Coronary artery (tissue), 2 donors: ENCODE measurements around the gene PRRG3.

Experiments
- DNase-seq: peaks from one replicate; pipeline ENCODE4 v3.0.0-alpha.2; 2017; ENCODE audit warnings: low spot score
- H3K27ac ChIP-seq, 2 donors: fragments of 200-600 bp; sonication (generic); one replicate each; pipeline ENCODE4 v1.5.1; 2016 to 2019
- H3K4me3 ChIP-seq: fragments of 200-600 bp; sonication (generic); 2 replicates; pipeline ENCODE4 v1.5.1; 2016; ENCODE audit warnings: mild to moderate bottlenecking, moderate library complexity
- TF ChIP-seq, protein P1 (sequence below): fragments of 200-600 bp; sonication (generic); IDR thresholded peaks from one replicate; pipeline ENCODE4 v1.5.1; 2019; ENCODE audit warnings: antibody characterized with exemption

Gene PRRG3

DNA sequence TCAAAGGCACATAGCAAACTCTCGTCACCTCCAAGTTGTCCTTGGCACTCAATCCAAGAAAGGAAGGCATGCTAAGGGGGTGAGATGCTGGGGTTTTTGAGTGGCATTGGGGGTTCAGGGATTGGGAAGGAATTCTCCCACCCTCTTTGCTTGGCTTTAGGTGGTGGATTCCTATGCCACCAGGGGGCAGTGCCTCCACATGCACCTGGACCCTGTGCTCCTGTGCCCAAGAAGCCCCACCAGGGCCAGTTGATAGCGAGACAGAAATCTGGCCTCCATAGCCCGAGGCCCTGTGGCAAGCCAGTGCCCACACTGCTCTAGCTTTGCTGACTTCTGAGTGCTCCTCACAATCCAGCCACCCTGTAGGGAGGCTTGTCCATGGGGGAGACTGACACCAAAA, 18.6 kb downstream of the PRRG3 start:
- TF ChIP-seq, protein P1, sequence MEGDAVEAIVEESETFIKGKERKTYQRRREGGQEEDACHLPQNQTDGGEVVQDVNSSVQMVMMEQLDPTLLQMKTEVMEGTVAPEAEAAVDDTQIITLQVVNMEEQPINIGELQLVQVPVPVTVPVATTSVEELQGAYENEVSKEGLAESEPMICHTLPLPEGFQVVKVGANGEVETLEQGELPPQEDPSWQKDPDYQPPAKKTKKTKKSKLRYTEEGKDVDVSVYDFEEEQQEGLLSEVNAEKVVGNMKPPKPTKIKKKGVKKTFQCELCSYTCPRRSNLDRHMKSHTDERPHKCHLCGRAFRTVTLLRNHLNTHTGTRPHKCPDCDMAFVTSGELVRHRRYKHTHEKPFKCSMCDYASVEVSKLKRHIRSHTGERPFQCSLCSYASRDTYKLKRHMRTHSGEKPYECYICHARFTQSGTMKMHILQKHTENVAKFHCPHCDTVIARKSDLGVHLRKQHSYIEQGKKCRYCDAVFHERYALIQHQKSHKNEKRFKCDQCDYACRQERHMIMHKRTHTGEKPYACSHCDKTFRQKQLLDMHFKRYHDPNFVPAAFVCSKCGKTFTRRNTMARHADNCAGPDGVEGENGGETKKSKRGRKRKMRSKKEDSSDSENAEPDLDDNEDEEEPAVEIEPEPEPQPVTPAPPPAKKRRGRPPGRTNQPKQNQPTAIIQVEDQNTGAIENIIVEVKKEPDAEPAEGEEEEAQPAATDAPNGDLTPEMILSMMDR, result no peak
- H3K4me3 ChIP-seq, result no peak overlapping the region
- H3K27ac ChIP-seq, result no peak overlapping the region
- DNase-seq, result no peak

DNA sequence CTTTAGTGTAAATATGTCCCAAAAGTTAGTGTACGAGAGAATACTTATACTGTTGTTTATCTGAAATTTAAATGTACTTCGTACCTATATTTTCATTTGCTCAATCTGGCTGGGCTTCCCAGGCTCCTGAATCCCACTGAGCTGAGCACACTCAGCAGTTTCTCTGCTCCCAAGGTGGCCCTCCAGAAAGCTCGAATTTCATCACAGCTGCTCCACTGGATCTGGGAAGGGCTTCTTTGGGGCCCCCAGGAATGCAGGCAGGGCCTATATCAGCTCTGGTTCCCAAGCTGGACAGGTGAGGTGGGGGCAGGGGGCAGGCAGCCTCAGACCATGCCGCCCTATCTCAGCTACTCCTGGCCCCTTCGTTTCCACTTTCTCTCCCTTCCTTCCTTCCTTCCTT, 19.1 kb downstream of the PRRG3 start:
- TF ChIP-seq, protein P1, result no peak
- no peak for DNase-seq
- H3K4me3 ChIP-seq, result no peak overlapping the region
- H3K27ac ChIP-seq, result no peak overlapping the region

DNA sequence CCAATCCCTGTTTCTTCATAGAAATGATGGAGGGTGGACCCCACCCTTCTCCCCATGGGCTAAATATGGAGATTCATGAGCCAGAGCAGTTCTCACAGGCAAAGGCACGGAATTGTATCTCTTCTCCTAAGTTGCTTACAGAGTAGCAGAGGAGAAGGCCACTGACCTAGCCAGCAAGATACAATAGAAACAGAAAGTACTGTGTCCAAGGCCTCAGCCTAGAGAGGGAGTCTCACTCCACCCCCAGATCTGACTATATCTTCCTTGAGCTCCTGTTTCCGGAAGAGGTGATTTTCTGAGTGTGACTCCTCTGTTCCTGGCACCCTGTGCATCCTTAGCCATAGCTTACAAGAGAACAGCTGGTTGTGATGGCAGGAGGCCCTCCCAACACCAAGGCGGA, 20.5 kb downstream of the PRRG3 start, which contains the start of gene FATE1:
FATE1 (plus strand) TSS at position 284 of the 400 bp plus-strand sequence; CDS start at position 369, 85 bp downstream.
- TF ChIP-seq, protein P1, result no peak
- no peak for DNase-seq
- Histone ChIP-seq H3K27ac (no peak within 1 kb of the TSS), H3K4me3 (no peak within 1 kb of the TSS)

DNA sequence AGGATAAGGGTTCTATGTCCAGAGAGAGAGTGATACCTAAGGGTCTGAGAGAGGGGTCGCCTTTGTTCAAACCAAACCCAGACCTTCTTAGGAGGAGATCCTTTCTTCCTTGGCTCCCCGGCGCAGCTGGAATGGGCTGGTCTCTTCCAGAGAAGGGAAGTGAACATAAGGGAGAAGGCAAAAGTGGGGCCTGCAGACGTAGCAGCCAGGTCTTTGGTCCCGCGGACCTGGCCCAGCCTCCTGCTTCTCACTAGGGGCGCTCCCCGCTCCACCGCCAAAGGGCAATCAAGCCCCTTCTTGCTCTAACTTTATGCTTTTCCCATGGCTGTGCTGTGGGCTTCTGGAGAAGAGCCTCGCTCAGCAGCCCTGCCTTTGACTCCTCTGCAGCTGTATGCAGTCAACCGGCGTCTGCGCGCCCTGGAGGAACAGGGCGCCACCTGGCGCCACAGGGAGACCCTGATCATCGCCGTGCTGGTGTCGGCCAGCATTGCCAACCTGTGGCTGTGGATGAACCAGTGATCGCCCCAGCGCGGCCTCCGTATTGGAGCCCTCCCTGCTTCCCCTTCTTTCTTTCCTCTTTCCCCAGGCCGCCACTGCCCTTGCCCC, 27.1 kb downstream of the PRRG3 start:
- no peak overlapping the region for H3K4me3 ChIP-seq
- H3K27ac ChIP-seq, result no peak overlapping the region
- TF ChIP-seq, protein P1, result no peak
- no peak for DNase-seq

DNA sequence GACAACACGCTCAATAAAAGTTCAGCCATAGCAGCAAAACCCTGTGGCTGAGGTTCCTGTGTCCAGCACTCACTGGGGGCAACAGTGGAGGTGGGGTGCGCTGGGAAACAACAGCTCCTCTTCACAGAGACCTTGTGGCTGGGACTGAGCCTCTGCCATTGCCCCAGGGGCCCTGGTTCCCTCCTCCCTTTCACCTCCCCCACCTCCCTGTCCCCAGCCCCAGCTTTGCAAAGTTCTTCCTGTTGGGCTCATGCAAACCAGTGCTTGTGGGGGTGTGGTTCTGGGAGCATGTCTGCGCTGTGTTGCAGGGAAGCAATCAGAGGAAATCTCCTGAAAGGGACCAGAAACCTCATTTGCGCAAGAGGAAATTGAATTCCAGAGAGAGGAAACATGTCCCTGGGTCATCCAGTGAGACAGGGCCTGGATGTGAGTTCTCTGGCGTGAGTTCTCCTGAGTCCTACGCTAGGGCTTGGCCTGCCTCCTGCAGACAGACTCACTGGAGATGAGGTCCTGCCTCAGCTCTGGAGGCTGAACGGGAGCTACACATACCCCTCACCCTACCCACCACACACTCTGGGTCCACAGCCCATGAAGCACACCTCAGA, 28.0 kb downstream of the PRRG3 start:
- no peak for DNase-seq
- TF ChIP-seq, protein P1, result no peak
- Histone ChIP-seq H3K27ac (no peak overlapping the region), H3K4me3 (no peak overlapping the region)

- TF ChIP-seq, protein P1, result no peak
- DNase-seq, result peak; percentile 62
- Histone ChIP-seq H3K27ac (no peak overlapping the region), H3K4me3 (no peak overlapping the region)
These were observed 29.5 kb downstream of the PRRG3 start for GRCh38 chrX:151724563-151725337.

DNA sequence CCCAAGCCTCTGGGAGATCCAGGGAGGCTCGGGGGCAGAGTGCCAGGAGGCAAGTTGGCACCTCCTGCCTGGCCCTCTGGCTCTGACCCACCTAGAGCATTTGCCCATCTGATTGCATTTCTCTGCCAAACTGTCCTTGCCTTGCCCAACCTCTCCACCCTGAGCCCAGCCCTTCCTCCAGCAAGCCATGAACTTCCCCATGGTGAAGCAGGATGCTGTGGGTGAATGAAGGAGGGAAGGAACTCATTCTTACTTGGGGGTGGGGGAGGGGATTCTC, 30.0 kb downstream of the PRRG3 start:
- no peak for DNase-seq
- TF ChIP-seq, protein P1, result no peak
- no peak overlapping the region for H3K27ac ChIP-seq
- H3K4me3 ChIP-seq, result no peak overlapping the region
